Measurements from ENCODE around the gene IFNAR1. TPM values are rescaled to one million over a fixed set of nuclear protein-coding genes. Genes with fewer than 3 reads are reported as not detected.
A peak's percentile ranks its signal among the peaks of the same experiment; 100 is the strongest.
"Not testable (repeated sequence)": the region's sequence is repeated elsewhere in the genome, so short reads cannot be mapped to it uniquely, and the experiment has no call there.

The IFNAR1 gene
- total RNA-seq, 2 experiments from 2014 or later, result 18.1 to 60.8 TPM

GRCh38 chr21:33375101-33375644, 50.4 kb downstream of the IFNAR1 start:
- H3K4me2 ChIP-seq (ENCODE audit: low read length), result peak overlapping the region; percentile 80
- CTCF ChIA-PET (ENCODE audit: unreplicated experiment), result no interaction called here
- H3K4me3 ChIP-seq (ENCODE audit: low read depth, low read length, poor library complexity, severe bottlenecking), result peak overlapping the region; percentile 50
- intact Hi-C loops (cut with micrococcal nuclease; ENCODE audit: unreplicated experiment), result loop anchor here (2.0 kb wide), 4 partner anchors 14 to 78 kb away; partner anchors contain the start of gene IFNAR1
- peak; percentile 53 for DNase-seq (ENCODE audit: low spot score)
- H3K9me3 ChIP-seq (ENCODE audit: low read length), result peaks cover 18% of the 10 kb centered on the region
- H3K9me2 ChIP-seq (ENCODE audit: insufficient read depth, low read length), result no peaks in the 10 kb centered on the region
- H4K20me1 ChIP-seq (ENCODE audit: insufficient read depth, low read length), result no peaks in the 10 kb centered on the region
- BruUV-seq (replicated peaks), result no TSS peak
- peak overlapping the region; percentile 63 for H2AFZ ChIP-seq (ENCODE audit: low read length)
- peak overlapping the region; percentile 96 for H3K27ac ChIP-seq (ENCODE audit: low read depth, low read length, poor library complexity, severe bottlenecking)
- H3K36me3 ChIP-seq (ENCODE audit: insufficient read depth, low read length), result peaks cover 2% of the 10 kb centered on the region
- no peaks in the 10 kb centered on the region for H3K79me2 ChIP-seq (ENCODE audit: insufficient read depth, low read depth, low read length)
- POLR2A ChIA-PET, result interaction anchor here (0.6 to 2.1 kb wide), 7 partner anchors 10 to 92 kb away, joined by 3 to 12 read pairs (median 4); partner anchors contain the start of gene IFNAR1
- H3K4me1 ChIP-seq (ENCODE audit: insufficient read depth, low read length, poor library complexity, severe bottlenecking), result peaks cover 82% of the 10 kb centered on the region
- TF ChIP-seq CTCF (conservative IDR thresholded peaks at IDR 0.05; ENCODE audit: low read length) (no peak), EZH2phosphoT487 (IDR thresholded peaks at IDR 0.05; ENCODE audit: borderline replicate concordance, low read depth, low read length) (no peak)

- Histone ChIP-seq H3K9me3 (ENCODE audit: low read length) (no peaks in the 10 kb centered on the region), H3K4me3 (ENCODE audit: low read depth, low read length, poor library complexity, severe bottlenecking) (no peak overlapping the region), H3K79me2 (ENCODE audit: insufficient read depth, low read depth, low read length) (no peaks in the 10 kb centered on the region; the same call in 1 of the 2 replicates), H3K4me2 (ENCODE audit: low read length) (peak overlapping the region; percentile 44; the same call in 1 of the 2 replicates), H4K20me1 (ENCODE audit: insufficient read depth, low read length) (no peaks in the 10 kb centered on the region), H3K36me3 (ENCODE audit: insufficient read depth, low read length) (no peaks in the 10 kb centered on the region), H3K9me2 (ENCODE audit: insufficient read depth, low read length) (no peaks in the 10 kb centered on the region), H2AFZ (ENCODE audit: low read length) (peak overlapping the region; percentile 78), H3K4me1 (ENCODE audit: insufficient read depth, low read length, poor library complexity, severe bottlenecking) (peaks cover 91% of the 10 kb centered on the region), H3K27ac (ENCODE audit: low read depth, low read length, poor library complexity, severe bottlenecking) (peak overlapping the region; percentile 41)
- DNase-seq (ENCODE audit: low spot score), result peak; percentile 30
- TF ChIP-seq CTCF (conservative IDR thresholded peaks at IDR 0.05; ENCODE audit: low read length), result no peak
- no peak for TF ChIP-seq EZH2phosphoT487 (IDR thresholded peaks at IDR 0.05; ENCODE audit: borderline replicate concordance, low read depth, low read length)
- intact Hi-C loops (cut with micrococcal nuclease; ENCODE audit: unreplicated experiment), result no loop called here
- CTCF ChIA-PET (ENCODE audit: unreplicated experiment), result no interaction called here
- no TSS peak for BruUV-seq (replicated peaks)
- POLR2A ChIA-PET, result interaction anchor here (0.6 to 2.1 kb wide), 4 partner anchors 8 to 170 kb away, joined by 3 to 4 read pairs (median 4); no protein-coding TSS in a partner anchor
Measured at GRCh38 chr21:33377221-33377920, 52.6 kb downstream of the IFNAR1 start.

GRCh38 chr21:33378081-33378480, 53.3 kb downstream of the IFNAR1 start:
- intact Hi-C loops (cut with micrococcal nuclease; ENCODE audit: unreplicated experiment), result no loop called here
- CTCF ChIA-PET (ENCODE audit: unreplicated experiment), result no interaction called here
- Histone ChIP-seq H3K27ac (ENCODE audit: low read depth, low read length, poor library complexity, severe bottlenecking) (no peak overlapping the region), H3K4me3 (ENCODE audit: low read depth, low read length, poor library complexity, severe bottlenecking) (no peak overlapping the region), H3K4me2 (ENCODE audit: low read length) (no peak overlapping the region), H3K36me3 (ENCODE audit: insufficient read depth, low read length) (no peaks in the 10 kb centered on the region), H4K20me1 (ENCODE audit: insufficient read depth, low read length) (no peaks in the 10 kb centered on the region), H3K79me2 (ENCODE audit: insufficient read depth, low read depth, low read length) (no peaks in the 10 kb centered on the region; the same call in 1 of the 2 replicates), H2AFZ (ENCODE audit: low read length) (no peak overlapping the region), H3K4me1 (ENCODE audit: insufficient read depth, low read length, poor library complexity, severe bottlenecking) (peaks cover 91% of the 10 kb centered on the region), H3K9me3 (ENCODE audit: low read length) (no peaks in the 10 kb centered on the region), H3K9me2 (ENCODE audit: insufficient read depth, low read length) (no peaks in the 10 kb centered on the region)
- no TSS peak for BruUV-seq (replicated peaks)
- POLR2A ChIA-PET, result interaction anchor here (0.6 kb wide), 2 partner anchors 11 to 27 kb away, joined by 3 to 4 read pairs; no protein-coding TSS in a partner anchor
- DNase-seq (ENCODE audit: low spot score), result no peak
- TF ChIP-seq CTCF (conservative IDR thresholded peaks at IDR 0.05; ENCODE audit: low read length) (no peak), EZH2phosphoT487 (IDR thresholded peaks at IDR 0.05; ENCODE audit: borderline replicate concordance, low read depth, low read length) (no peak)

- H3K36me3 ChIP-seq (ENCODE audit: insufficient read depth, low read length); H3K9me2 ChIP-seq (ENCODE audit: insufficient read depth, low read length); H3K9me3 ChIP-seq (ENCODE audit: low read length); CTCF ChIA-PET (ENCODE audit: unreplicated experiment); intact Hi-C loops (cut with micrococcal nuclease; ENCODE audit: unreplicated experiment); BruUV-seq (replicated peaks); H3K79me2 ChIP-seq (ENCODE audit: insufficient read depth, low read depth, low read length); H4K20me1 ChIP-seq (ENCODE audit: insufficient read depth, low read length): not testable (repeated sequence)
- peak overlapping the region; percentile 99 for H3K27ac ChIP-seq (ENCODE audit: low read depth, low read length, poor library complexity, severe bottlenecking)
- peaks cover 92% of the 10 kb centered on the region for H3K4me1 ChIP-seq (ENCODE audit: insufficient read depth, low read length, poor library complexity, severe bottlenecking)
- peak overlapping the region; percentile 3 for H3K4me3 ChIP-seq (ENCODE audit: low read depth, low read length, poor library complexity, severe bottlenecking)
- H3K4me2 ChIP-seq (ENCODE audit: low read length), result peak overlapping the region; percentile 99
- peak; percentile 66 for DNase-seq (ENCODE audit: low spot score)
- peak overlapping the region; percentile 66 for H2AFZ ChIP-seq (ENCODE audit: low read length)
- POLR2A ChIA-PET, result interaction anchor here (0.6 to 1.5 kb wide), 8 partner anchors 14 to 714 kb away, joined by 3 to 9 read pairs (median 3); partner anchors contain the start of gene IFNAR1
Measured at GRCh38 chr21:33379934-33380333, 55.2 kb downstream of the IFNAR1 start.
